Stimulated activated CD4-positive, alpha-beta T cell treated with anti-CD3 and anti-CD28 coated beads, Interleukin-1b, Interleukin-23, amount 100 ng/mL, for 24 hours (primary cell): ENCODE results near the gene SCN8A.

Experiments used
- DNase-seq, 4 experiments: peaks; one replicate each; pipeline ENCODE4 v3.0.0-alpha.2; 2020; ENCODE audit warnings: low read depth in 4 of 4, low spot score in 1 of 4

SCN8A gene

DNA sequence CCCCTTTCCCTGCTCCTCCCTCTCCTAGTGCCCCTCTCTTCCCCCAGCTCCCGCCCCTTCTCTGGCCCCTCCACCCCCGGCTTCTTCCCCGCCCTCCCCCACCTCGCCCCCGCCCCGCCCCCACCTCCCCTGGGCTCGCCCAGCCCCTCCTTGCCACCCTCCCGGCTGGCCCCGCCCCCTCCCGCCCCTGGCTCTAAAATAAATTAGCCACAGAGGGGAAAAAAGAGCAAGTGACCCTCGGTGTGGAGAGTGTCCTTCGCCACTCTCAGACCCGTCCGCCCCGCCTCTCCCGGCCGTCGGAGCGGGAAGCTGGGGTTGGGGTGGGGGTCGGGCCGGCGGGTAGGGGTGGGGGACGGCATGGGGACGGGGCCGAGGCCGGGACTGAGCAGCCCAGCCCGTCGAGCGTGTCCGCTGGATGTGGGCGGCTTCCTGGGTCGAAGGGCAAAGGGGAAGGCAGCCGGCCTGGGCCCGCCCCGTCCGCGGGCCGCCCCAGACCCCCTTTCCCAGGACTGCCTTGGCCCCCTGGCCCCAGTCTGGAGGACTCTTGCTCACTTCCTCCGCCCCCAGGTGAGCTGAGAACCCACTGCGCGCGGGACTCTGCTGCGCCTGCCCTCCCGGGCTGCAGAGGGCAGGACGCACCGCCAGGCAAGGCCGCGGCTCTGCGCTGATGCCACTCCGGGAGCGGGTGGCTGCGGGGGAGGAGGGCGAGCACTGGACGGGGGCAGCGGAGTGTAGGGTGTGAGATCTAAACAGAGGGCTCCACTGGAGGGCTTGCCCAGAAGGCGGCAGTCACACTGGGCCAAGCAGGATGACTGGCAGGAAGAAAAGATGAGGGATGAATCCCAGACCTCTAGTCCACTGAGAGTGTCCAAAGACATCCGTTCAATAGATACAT is 258.1 kb downstream of the SCN8A start:
- no peak for DNase-seq

DNA sequence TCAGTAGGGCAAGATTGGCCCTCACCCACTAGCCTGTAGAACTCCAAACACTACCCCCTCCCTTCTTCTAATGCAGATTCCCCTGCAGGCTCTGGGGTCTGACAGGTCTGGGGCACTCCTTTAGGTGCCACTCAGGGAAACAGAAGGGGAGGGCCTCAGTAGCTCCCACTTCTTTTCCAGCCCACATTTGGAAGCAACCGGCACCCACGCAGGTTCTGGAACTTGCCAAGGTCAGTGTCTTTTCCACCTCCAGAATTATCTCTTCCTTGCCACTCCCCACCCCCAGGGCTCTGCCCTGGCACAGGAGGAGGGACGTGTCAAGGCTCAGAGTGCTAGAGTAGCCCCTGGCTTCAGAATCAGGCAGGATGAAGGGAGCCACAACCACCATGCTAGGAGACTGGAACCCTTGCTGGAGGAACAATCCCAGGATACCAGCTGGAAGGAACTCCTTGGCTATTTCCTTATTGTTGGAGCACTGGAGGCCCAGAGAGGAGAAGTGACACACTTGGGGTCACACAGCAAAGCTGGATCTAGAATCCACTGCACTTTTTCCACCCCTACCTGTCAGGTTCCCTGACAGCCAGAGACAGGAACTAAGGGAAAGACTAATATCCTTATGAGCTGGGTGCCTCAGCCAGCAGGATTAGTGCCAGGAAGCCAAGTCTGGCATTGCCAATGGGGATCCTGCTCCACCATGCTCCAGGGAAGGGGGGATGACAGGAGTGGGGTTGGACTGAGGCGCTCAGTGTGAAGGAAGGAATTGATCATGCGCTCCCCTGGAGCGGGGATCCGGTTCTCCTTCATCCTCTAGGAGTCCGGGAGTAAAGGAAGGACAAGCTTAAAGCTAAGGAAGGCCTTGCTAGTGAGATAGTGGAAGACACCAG is 259.3 kb downstream of the SCN8A start:
- DNase-seq: no peak

DNA sequence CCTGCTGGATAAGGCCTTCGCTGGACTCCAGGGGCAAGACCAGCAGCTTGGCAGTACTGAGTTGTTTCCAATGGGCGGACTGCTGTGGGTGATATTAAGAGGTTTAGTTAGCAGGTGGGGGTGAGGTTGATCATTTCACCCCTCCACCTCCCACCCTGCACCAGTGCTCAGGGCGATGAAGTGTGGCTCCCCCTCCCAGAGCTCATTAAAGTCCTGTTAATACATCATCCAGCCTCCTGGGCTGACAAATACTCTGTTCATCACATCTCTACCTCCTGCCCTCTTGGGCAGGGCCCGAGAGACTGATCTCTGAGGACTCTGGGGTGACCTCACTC is 259.9 kb downstream of the SCN8A start:
- no peak for DNase-seq

DNA sequence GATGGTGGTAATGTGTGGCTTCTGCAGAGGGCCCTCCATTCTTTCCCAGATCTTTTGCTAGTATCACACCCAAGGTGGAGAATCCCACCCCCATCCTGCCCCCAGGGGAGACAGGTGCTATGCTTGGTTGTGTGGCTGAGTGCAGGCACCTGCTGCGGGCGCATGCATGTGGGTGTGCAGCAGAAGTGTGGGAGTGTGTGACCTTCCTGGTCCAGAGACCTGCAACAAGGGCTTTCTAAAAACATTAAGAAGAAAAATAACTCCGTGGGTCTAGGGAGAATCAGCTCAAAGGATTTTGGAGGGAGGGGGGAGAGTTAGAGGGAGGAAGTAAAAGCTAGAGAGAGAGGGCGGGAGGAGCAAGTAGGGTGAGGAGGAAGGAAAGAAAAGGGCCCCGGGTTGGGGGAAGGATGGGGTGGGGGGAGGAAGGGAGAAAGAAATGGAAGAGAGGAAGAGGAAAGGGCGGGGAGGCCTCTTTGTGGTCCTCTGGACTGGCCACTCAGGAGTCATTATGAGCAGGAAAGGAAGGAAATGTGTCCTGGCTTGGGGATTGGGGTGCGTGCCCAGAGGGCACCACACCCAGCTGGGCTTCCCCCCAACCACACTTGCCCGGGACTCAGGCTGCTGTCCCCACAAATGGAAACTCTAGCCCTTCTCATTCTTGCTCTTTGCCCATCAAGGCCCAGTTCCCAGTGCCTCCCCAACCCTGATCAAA is 260.5 kb downstream of the SCN8A start:
- no peak for DNase-seq

DNA sequence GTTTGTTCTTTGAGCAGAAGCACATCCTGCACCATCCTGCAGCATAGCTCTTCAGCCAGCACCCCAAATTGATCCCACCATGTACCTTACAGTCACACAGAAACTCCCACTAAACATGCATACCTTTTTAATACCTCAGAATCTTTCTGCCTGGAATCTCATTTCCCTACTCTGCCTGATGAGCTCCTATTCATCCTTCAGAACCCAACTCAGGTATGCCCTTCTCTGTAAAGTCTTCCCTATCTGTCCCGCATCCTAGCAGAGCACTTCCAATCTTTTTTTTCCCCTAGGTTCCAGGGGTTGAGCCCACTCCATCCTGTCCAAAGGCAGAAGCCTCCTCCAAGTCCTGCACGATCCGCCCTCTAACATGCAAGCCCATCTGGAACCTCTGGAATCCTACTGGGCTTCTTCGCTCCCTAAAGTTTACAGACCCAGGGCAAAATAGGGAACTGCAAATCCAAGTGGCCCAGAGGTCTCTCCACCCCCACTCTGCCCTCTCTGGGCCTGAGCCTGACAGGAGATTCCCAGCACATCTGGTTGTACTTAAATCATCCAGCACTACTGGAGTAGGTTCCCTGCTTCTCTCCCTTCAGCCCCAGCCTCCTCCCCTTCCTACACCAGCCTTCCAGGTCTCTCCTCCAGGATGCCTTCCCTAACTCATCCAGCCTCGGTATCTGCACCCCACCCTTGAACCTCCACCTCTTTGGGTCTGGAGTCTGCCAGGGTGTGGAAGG is 261.5 kb downstream of the SCN8A start:
- no peak for DNase-seq

DNA sequence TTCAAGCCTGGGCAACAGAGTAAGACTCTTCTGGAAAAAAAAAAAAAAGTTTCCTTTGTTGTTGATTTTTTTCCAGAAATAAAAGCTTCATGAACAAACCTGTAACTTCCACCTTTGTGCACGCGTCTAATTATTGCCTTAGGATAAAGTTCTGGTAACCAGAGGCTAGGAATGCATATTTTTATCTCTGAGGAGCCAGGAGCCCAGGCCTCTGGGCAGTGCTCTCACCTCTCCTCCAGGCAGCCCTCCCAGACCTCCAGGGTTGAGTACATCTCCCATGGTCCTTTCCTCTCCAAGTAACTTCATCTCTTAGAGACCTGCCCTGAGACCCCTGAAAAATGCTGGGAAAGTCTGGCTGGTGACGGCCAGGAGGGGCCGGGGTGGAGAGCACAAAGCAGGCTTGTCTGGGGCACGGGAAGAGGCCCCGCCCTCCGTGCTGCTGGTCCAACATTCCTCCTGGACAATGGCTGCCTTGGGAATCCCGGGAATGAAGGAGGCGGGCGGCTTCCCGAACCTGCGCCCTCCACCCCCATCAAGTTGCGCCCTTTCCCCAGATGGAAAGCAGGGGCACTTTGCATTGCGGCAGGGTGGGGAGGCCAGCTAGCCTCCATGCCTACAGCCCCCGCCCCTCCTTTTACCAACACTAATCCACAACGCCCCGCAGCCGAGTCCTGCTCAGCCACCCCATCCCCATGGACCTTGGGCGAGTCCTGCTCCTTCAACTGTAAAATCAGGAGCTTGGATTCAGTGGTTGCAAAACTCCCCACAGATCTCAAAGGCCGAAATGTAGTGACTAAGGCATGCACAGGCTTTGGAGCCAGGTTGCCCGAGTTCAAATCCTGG is 264.8 kb downstream of the SCN8A start:
- DNase-seq: no peak

DNA sequence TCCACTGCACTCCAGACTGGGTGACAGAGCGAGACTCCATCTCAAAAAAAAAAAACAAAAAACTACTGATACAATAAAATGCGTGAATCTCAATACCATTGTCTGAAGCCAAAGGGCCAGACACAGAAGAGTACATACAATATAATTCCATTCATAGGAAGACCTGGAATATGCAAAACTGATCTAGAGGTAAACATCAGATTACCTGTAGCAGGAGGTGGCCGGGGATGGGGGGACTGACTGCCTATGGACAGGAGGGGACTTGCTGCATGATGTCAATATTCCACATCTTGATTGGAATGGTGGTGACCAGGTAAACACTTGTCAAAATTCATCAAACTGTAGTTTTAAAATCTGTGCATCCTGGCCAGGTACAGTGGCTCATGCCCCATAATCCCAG is 270.0 kb downstream of the SCN8A start:
- no peak for DNase-seq
